Measurements from ENCODE around the gene CCDC47.

- TF ChIP-seq, protein P1, sequence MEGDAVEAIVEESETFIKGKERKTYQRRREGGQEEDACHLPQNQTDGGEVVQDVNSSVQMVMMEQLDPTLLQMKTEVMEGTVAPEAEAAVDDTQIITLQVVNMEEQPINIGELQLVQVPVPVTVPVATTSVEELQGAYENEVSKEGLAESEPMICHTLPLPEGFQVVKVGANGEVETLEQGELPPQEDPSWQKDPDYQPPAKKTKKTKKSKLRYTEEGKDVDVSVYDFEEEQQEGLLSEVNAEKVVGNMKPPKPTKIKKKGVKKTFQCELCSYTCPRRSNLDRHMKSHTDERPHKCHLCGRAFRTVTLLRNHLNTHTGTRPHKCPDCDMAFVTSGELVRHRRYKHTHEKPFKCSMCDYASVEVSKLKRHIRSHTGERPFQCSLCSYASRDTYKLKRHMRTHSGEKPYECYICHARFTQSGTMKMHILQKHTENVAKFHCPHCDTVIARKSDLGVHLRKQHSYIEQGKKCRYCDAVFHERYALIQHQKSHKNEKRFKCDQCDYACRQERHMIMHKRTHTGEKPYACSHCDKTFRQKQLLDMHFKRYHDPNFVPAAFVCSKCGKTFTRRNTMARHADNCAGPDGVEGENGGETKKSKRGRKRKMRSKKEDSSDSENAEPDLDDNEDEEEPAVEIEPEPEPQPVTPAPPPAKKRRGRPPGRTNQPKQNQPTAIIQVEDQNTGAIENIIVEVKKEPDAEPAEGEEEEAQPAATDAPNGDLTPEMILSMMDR (IDR thresholded peaks at IDR 0.05; ENCODE audit: low read depth, low read length), result no peak
- TF ChIP-seq EZH2phosphoT487 (IDR thresholded peaks at IDR 0.05; ENCODE audit: low read depth), result no peak
These were observed 51.0 kb downstream of the CCDC47 start for GRCh38 chr17:63722403-63722802.
